ENCODE data around the gene YKT6.
"Not testable (repeated sequence)": the region's sequence is repeated elsewhere in the genome, so short reads cannot be mapped to it uniquely, and the experiment has no call there.

The YKT6 gene

GRCh38 chr7:44194069-44194468 lies 6.7 kb upstream of the YKT6 start:
- peak; percentile 53 for DNase-seq

- no peak for DNase-seq
Observed at GRCh38 chr7:44194562-44195145, 6.1 kb upstream of the YKT6 start.

GRCh38 chr7:44195889-44196288 lies 4.9 kb upstream of the YKT6 start:
- DNase-seq, result no peak

- DNase-seq, result no peak
Observed at GRCh38 chr7:44196450-44196872, 4.3 kb upstream of the YKT6 start.

GRCh38 chr7:44197474-44197873 lies 3.3 kb upstream of the YKT6 start:
- no peak for DNase-seq

GRCh38 chr7:44200163-44200562 lies 615 bp upstream of the YKT6 start:
- not testable (repeated sequence) for DNase-seq

GRCh38 chr7:44201813-44202212 lies 1.0 kb downstream of the YKT6 start:
- DNase-seq, result no peak

- no peak for DNase-seq
Observed at GRCh38 chr7:44206008-44206407, 5.2 kb downstream of the YKT6 start.

GRCh38 chr7:44208085-44208484 lies 7.3 kb downstream of the YKT6 start:
- no peak for DNase-seq

GRCh38 chr7:44210107-44210506 lies 9.3 kb downstream of the YKT6 start:
- DNase-seq, result no peak

- no peak for DNase-seq
Observed at GRCh38 chr7:44211126-44211675, 10.4 kb downstream of the YKT6 start.

- DNase-seq, result no peak
Observed at GRCh38 chr7:44212018-44212417, 11.2 kb downstream of the YKT6 start.

- DNase-seq, result no peak
Observed at GRCh38 chr7:44212581-44213184, 11.9 kb downstream of the YKT6 start.

GRCh38 chr7:44213206-44213876 lies 12.6 kb downstream of the YKT6 start:
- no peak for DNase-seq

- DNase-seq, result no peak
Observed at GRCh38 chr7:44213877-44214388, 13.2 kb downstream of the YKT6 start.

- no peak for DNase-seq
Observed at GRCh38 chr7:44215531-44215930, 14.8 kb downstream of the YKT6 start.

- DNase-seq, result no peak
Observed at GRCh38 chr7:44216019-44216418, 15.2 kb downstream of the YKT6 start.

GRCh38 chr7:44216521-44217222 lies 15.9 kb downstream of the YKT6 start:
- DNase-seq, result no peak

- no peak for DNase-seq
Observed at GRCh38 chr7:44217223-44217714, 16.5 kb downstream of the YKT6 start.

GRCh38 chr7:44217852-44218402 lies 17.1 kb downstream of the YKT6 start:
- DNase-seq, result no peak

- DNase-seq, result no peak
Observed at GRCh38 chr7:44218418-44219201, 17.8 kb downstream of the YKT6 start.
